22Rv1 (cell line): ENCODE results near the gene TATDN2.

Experiments
- CTCF ChIP-seq: fragments of 450-650 bp; IDR thresholded peaks from 2 replicates; pipeline ENCODE4 v1.5.1; 2017; ENCODE audit warnings: mild to moderate bottlenecking
- ZFX ChIP-seq: fragments of 450-650 bp; IDR thresholded peaks from 2 replicates; pipeline ENCODE4 v1.6.1; 2017; ENCODE audit warnings: antibody characterized with exemption, borderline replicate concordance

- TF ChIP-seq CTCF, result no peak
- TF ChIP-seq ZFX, result no peak
These were observed 73.5 kb downstream of the TATDN2 start for GRCh38 chr3:10321630-10322351.
